Measurements from ENCODE around the gene SGK1.

- TF ChIP-seq CTCF (IDR thresholded peaks at IDR 0.05) (no peak), POLR2A (IDR thresholded peaks at IDR 0.05) (no peak), POLR2AphosphoS5 (IDR thresholded peaks at IDR 0.05) (no peak), EP300 (IDR thresholded peaks at IDR 0.05) (no peak)
These were observed 106.6 kb downstream of the SGK1 start for GRCh38 chr6:134211297-134211696.

All from suprapubic skin (tissue), 4 donors.